ENCODE measurements around the gene DCBLD2. TPM values are rescaled to one million over a fixed set of nuclear protein-coding genes. Genes with fewer than 3 reads are reported as not detected.

The DCBLD2 gene
- total RNA-seq, 1 donor from 2014 or later: 57.9 TPM

- Mint-ChIP-seq H3K4me1 (peaks cover 12% of the 10 kb centered on the region), H3K4me3 (no peak overlapping the region), H3K36me3 (no peaks in the 10 kb centered on the region), H3K9me3 (no peaks in the 10 kb centered on the region), H3K27me3 (ENCODE audit: low read depth) (no peaks in the 10 kb centered on the region), H3K27ac (no peak overlapping the region)
- no peak for TF ChIP-seq CTCF (IDR thresholded peaks at IDR 0.05; ENCODE audit: unreplicated experiment)
- no peak for DNase-seq (ENCODE audit: low spot score in 2 of 2, unreplicated experiment in 2 of 2)
Observed at GRCh38 chr3:98769448-98769847, 132.0 kb downstream of the DCBLD2 start.

GRCh38 chr3:98768961-98769360, 132.5 kb downstream of the DCBLD2 start:
- H3K27me3 Mint-ChIP-seq (ENCODE audit: low read depth): no peaks in the 10 kb centered on the region
- no peak for TF ChIP-seq CTCF (IDR thresholded peaks at IDR 0.05; ENCODE audit: unreplicated experiment)
- H3K27ac Mint-ChIP-seq: no peak overlapping the region
- DNase-seq (ENCODE audit: low spot score in 2 of 2, unreplicated experiment in 2 of 2): no peak
- H3K9me3 Mint-ChIP-seq: no peaks in the 10 kb centered on the region
- H3K4me3 Mint-ChIP-seq: no peak overlapping the region
- no peaks in the 10 kb centered on the region for H3K36me3 Mint-ChIP-seq
- H3K4me1 Mint-ChIP-seq: peaks cover 16% of the 10 kb centered on the region

- Mint-ChIP-seq H3K27ac (no peak overlapping the region), H3K4me1 (peaks cover 24% of the 10 kb centered on the region), H3K27me3 (ENCODE audit: low read depth) (no peaks in the 10 kb centered on the region), H3K36me3 (no peaks in the 10 kb centered on the region), H3K4me3 (no peak overlapping the region), H3K9me3 (no peaks in the 10 kb centered on the region)
- TF ChIP-seq CTCF (IDR thresholded peaks at IDR 0.05; ENCODE audit: unreplicated experiment): no peak
- no peak for DNase-seq (ENCODE audit: low spot score in 2 of 2, unreplicated experiment in 2 of 2)
Observed at GRCh38 chr3:98766924-98767323, 134.6 kb downstream of the DCBLD2 start.

GRCh38 chr3:98765721-98766120, 135.8 kb downstream of the DCBLD2 start:
- no peak overlapping the region for H3K4me3 Mint-ChIP-seq
- no peaks in the 10 kb centered on the region for H3K36me3 Mint-ChIP-seq
- no peak for TF ChIP-seq CTCF (IDR thresholded peaks at IDR 0.05; ENCODE audit: unreplicated experiment)
- no peaks in the 10 kb centered on the region for H3K27me3 Mint-ChIP-seq (ENCODE audit: low read depth)
- no peak for DNase-seq (ENCODE audit: low spot score in 2 of 2, unreplicated experiment in 2 of 2)
- no peaks in the 10 kb centered on the region for H3K9me3 Mint-ChIP-seq
- no peak overlapping the region for H3K27ac Mint-ChIP-seq
- H3K4me1 Mint-ChIP-seq: peaks cover 29% of the 10 kb centered on the region

DNA sequence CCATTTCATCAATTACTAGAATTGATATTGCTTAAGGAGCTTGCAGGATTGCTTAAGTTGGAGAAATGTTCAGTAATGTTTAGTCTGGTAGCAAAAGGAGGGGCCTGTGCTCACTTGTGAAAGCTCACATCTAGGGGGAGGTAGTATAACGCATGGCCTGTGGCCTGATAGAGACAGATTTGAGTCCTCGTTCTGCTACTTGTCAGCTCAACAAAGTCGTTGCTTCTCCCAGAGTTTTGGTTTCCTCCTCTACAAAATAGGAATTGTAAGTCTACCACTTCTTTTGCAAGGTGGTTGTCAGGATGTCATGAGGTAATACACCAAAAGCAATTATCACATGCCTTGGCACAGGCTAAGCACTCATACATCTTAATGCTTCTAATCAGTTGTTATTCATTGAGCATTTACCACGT, 137.0 kb downstream of the DCBLD2 start:
- no peak for TF ChIP-seq CTCF (IDR thresholded peaks at IDR 0.05; ENCODE audit: unreplicated experiment)
- peaks cover 29% of the 10 kb centered on the region for H3K4me1 Mint-ChIP-seq
- no peaks in the 10 kb centered on the region for H3K36me3 Mint-ChIP-seq
- no peak for DNase-seq (ENCODE audit: low spot score in 2 of 2, unreplicated experiment in 2 of 2)
- no peak overlapping the region for H3K4me3 Mint-ChIP-seq
- H3K9me3 Mint-ChIP-seq: no peaks in the 10 kb centered on the region
- no peaks in the 10 kb centered on the region for H3K27me3 Mint-ChIP-seq (ENCODE audit: low read depth)
- H3K27ac Mint-ChIP-seq: no peak overlapping the region

- Mint-ChIP-seq H3K27me3 (ENCODE audit: low read depth) (no peaks in the 10 kb centered on the region), H3K9me3 (no peaks in the 10 kb centered on the region), H3K4me3 (no peak overlapping the region), H3K27ac (no peak overlapping the region), H3K4me1 (peaks cover 29% of the 10 kb centered on the region), H3K36me3 (peaks cover 2% of the 10 kb centered on the region)
- no peak for DNase-seq (ENCODE audit: low spot score in 2 of 2, unreplicated experiment in 2 of 2)
- no peak for TF ChIP-seq CTCF (IDR thresholded peaks at IDR 0.05; ENCODE audit: unreplicated experiment)
Observed at GRCh38 chr3:98763819-98764418, 137.6 kb downstream of the DCBLD2 start.

All from mesothelial cell of epicardium (in vitro differentiated cells).